ENCODE results near the gene B3GNT8. TPM values are rescaled to one million over a fixed set of nuclear protein-coding genes. Genes with fewer than 3 reads are reported as not detected.
A peak's percentile ranks its signal among the peaks of the same experiment; 100 is the strongest.
"Not testable (repeated sequence)": the region's sequence is repeated elsewhere in the genome, so short reads cannot be mapped to it uniquely, and the experiment has no call there.

The B3GNT8 gene
- total RNA-seq, 1 donor from 2014 or later, result 8.1 TPM

DNA sequence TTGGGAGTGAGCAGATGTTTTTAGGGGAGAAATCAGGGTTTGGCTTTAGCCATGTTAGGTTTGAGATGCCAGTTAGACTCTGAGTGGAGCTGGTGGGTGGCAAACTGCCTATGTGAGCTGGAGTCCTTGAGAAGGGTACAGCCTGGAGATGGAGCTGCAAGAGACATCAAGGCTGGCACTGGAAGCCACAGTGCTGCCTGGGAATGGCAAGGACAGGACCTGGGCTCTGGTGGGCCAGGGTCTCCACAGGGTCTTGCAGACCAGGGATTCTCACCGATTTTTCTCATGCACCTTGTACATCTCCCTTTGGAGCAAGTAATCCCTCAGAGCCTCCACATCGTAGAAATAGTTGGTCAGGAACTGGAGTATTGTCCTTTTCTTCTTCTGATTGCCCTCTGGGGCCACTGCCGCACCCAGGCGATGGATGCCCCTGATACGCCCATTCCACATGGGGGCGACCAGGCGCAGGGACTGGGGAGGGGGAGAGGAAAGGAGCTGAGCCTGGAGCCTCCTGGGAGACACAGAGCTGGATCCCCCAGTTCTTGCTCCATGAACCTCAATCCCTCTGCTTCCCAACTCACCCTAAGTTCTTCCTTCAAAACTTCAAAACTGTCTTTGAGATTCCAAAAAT, 10.9 kb upstream of the B3GNT8 start:
- peak; percentile 87 for DNase-seq (ENCODE audit: low spot score)

GRCh38 chr19:41436674-41436951, 9.4 kb upstream of the B3GNT8 start:
- no peak for DNase-seq (ENCODE audit: low spot score)

DNA sequence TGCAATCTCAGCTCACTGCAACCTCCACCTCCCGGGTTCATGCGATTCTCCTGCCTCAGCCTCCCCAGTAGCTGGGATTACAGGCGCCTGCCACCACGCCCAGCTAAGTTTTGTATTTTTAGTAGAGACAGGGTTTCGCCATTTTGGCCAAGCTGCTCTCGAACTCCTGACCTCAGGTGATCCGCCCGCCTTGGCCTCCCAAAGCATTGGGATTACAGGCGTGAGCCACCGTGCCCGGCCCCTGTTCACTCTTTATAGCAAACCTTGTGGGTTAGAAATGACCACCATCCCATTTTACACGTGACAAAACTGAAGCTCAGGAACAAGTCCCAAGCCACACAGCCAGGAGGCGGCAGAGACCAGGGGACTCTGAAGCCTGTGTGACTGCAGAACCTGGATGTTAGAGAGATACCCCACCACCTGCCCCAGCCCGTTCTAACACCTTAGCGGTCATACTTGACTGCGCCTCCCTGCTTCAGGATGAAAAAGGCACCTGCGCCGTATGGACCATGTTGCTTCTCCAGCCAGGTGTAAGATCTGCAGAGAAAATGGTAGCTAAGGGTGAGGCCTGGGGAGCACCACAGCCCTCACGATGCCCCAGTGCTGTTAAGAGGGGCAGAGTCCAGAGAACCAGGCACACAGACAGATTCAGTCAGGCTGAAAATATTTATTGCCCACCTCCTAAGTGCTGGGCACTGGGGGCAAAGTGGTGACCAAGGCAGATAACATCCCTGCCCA, 8.9 kb upstream of the B3GNT8 start:
- no peak for DNase-seq (ENCODE audit: low spot score)

- DNase-seq (ENCODE audit: low spot score), result not testable (repeated sequence)
Measured at GRCh38 chr19:41435376-41435775, 8.2 kb upstream of the B3GNT8 start.

- no peak for DNase-seq (ENCODE audit: low spot score)
Measured at GRCh38 chr19:41434450-41434849, 7.3 kb upstream of the B3GNT8 start.

- no peak for DNase-seq (ENCODE audit: low spot score)
Measured at GRCh38 chr19:41433171-41433570, 6.0 kb upstream of the B3GNT8 start.

GRCh38 chr19:41431426-41432386, 4.5 kb upstream of the B3GNT8 start:
- DNase-seq (ENCODE audit: low spot score), result no peak

GRCh38 chr19:41430922-41431321, 3.7 kb upstream of the B3GNT8 start:
- no peak for DNase-seq (ENCODE audit: low spot score)

DNA sequence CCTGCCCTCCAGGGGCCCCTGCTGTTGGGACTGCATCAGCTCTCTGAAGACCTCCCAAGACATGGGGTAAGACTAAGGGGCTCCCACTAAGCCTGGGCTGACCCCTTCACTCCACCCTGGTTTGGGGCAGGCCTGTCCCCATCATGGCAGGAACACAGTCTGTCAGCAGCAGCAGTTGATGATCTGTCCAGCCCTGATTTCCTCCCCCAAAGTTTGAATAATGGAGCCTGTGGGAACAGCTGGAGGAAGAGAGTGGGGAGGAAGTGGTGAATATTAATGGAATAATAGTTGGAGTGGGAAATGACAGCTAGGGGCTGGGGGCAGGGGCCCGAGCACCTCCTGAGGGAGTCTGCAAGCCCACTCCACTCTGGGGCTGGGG, 1.3 kb upstream of the B3GNT8 start:
- no peak for DNase-seq (ENCODE audit: low spot score)

DNA sequence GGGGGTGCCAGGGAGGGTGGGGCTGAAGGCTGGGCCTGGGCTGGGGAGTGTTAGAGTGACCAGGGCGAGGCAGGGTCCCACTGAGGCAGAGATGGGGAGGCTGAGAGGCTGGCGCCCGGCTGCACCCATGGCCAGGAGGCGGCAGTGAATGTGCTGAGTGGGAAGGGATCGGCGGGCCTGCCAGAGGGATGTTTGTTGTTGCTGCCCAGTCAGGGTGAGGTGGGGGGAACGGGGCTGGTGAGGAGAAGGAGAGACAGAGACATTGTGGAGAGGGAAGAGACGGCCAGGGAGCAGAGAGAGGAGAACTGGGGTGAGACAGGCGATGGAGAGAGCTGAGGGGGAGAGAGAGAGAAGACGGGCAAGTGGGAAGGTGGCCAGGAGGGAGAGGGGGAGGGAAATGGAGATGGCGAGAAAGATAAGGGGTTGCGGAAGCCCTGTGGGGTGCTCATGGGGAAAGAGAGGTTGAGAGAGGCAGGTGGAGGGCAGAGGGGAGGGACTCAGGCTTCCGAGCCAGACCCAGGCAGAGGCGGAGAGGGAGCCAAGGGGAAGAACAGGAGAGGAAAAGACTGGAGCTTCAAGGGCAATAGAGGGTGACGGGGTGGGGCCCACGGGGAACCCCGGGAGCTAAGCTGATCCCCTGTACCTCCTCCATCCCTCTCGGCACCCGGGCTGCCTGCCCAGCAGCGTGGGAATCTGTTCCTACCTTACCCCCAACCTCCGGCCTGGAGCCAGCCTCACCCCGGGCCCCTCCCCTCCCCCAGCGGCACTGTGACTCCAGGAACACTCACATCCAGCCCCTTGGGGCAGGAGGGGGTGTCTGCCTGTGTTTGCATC, 690 bp upstream of the B3GNT8 start:
- DNase-seq (ENCODE audit: low spot score), result no peak

DNA sequence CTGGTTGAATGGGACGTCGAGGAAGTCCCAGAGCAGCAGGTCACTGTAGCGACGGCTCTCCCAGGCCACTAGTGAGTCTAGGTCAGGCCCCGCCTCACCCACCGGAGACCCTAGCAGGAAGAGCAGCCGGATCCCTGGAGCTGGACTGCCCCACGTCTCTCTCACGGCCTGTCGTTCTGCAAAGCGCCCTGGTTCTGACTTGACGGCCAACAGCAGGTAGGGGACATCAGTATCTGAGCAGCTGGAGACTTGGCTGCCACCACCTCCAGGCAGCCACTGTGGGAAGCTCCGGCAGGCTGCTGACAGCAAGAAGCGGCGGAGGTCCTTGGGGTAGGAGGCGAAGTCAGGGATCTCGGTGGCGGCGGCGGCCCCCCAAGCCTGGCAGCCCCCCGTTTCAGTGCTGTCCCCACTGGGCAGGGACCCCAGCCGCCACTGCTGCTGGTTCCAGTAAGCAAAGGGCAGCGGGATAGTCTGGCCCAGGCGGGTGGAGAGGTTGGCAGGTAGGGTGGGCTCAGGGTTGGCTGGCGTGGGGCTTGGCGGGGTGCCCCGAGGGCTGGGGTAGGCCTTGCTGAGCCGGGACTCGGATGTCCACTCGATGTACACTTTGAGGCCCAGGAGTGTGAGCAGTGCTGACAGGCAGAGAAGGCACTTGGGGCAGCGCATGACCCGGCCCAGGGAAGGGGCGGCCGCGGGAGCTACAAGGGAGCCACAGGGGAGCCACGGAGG, 895 bp downstream of the B3GNT8 start:
- DNase-seq (ENCODE audit: low spot score), result no peak

GRCh38 chr19:41425174-41426115, 1.7 kb downstream of the B3GNT8 start:
- DNase-seq (ENCODE audit: low spot score), result no peak

- DNase-seq (ENCODE audit: low spot score), result no peak
Measured at GRCh38 chr19:41424335-41425173, 2.6 kb downstream of the B3GNT8 start.

DNA sequence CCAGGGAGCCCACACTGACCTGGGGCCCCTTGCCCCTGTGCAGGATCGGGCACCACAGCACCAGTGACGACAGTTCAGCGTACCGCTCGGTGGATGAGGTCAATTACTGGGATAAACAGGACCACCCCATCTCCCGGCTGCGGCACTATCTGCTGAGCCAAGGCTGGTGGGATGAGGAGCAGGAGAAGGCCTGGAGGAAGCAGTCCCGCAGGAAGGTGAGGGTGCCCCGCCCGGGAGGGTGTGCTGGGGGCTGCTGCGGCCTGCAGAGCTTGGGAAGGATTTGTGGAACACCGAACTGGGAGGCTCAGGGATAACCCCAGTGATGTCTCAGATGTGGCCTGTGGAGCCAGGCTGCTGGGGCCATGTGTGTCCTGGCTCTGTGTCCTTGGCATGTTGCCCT, 4.2 kb downstream of the B3GNT8 start:
- DNase-seq (ENCODE audit: low spot score), result no peak

GRCh38 chr19:41422456-41422855, 4.7 kb downstream of the B3GNT8 start:
- DNase-seq (ENCODE audit: low spot score), result no peak

GRCh38 chr19:41421973-41422372, 5.2 kb downstream of the B3GNT8 start:
- DNase-seq (ENCODE audit: low spot score), result no peak

DNA sequence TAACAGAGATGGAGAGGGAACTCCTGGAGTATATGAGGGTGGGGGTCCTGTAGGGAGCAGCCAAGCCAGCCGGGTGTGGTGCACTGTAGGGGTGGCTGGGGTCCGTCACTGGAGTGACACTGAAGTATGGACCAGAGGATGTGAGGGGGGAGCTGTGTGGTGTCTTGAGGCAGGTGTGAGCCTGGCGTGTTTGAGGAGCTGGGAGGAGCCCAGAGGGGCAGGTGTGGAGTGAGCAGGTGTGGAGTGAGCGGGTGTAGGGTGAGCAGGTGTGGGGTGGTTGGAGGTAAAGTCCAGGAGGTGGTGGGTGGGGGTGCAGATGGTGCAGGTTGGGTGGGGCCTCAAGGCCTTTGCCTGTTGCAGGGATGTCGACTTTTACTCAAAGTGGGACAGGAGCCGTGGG, 5.9 kb downstream of the B3GNT8 start:
- no peak for DNase-seq (ENCODE audit: low spot score)

DNA sequence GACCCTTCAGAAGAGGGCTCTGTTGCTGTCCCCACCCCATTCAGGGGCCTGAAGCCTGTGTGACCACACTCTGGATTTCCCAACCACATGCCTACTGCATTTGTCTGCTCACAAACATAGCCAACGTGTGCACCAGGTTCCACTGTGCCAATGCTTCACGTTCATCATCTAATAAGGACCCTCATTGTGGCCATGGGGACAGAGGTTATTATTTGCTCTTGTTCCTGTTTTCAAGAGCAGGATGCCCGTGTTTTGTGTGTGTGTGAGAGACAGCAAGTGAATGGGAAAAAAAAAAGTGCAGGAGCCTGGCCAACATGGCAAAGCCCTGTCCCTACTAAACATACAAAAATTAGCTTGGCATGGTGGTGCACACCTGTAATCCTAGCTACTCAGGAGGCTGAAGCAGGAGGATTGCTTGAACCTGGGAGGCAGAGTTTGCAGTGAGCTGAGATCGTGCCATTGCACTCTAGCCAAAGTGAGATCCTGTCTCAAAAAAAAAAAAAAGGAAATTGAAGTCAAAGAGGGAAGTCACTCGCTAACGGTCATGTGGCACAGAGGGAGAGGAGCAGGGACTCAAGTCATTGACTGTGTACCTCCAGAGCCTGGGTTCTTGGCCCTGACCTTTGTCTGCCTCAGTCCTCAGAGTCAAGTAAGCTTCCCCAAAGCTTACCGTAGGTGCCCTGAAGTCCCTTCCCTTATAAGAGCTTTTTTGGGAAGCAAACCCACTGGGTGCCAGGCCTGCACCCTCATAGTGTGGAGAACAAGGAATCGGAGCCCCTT, 6.9 kb downstream of the B3GNT8 start:
- DNase-seq (ENCODE audit: low spot score), result no peak

All from mesenteric fat pad (tissue), 1 donor.